ENCODE data around the gene SFXN3.

- TF ChIP-seq CTCF (IDR thresholded peaks at IDR 0.05) (no peak), POLR2A (IDR thresholded peaks at IDR 0.05) (no peak)
Observed at GRCh38 chr10:101047268-101047667, 16.2 kb downstream of the SFXN3 start.
